GM19324 (cell line): ENCODE data around the gene SMIM28.
"Not testable (repeated sequence)": the region's sequence is repeated elsewhere in the genome, so short reads cannot be mapped to it uniquely, and the experiment has no call there.

Source experiments
- ATAC-seq: cut with Tn5 transposase; IDR thresholded peaks from one replicate; pipeline ENCODE4 v1.9.1; 2021; ENCODE audit warnings: mild to moderate bottlenecking, moderate library complexity; ENCODE audit not compliant: unreplicated experiment, low FRiP score

SMIM28 gene

GRCh38 chr6:138403801-138404665 is 26.3 kb downstream of the SMIM28 start, which contains the start of gene HEBP2:
HEBP2 (plus strand) TSS chr6:138404223; CDS start chr6:138404496, 273 bp downstream.
- peak; percentile 95 for ATAC-seq

- no peak for ATAC-seq
These were observed 27.1 kb downstream of the SMIM28 start for GRCh38 chr6:138404666-138405337.

GRCh38 chr6:138405816-138406413 is 28.2 kb downstream of the SMIM28 start:
- no peak for ATAC-seq

GRCh38 chr6:138406443-138406842 is 28.7 kb downstream of the SMIM28 start:
- no peak for ATAC-seq

- ATAC-seq: no peak
These were observed 32.5 kb downstream of the SMIM28 start for GRCh38 chr6:138410048-138410735.

GRCh38 chr6:138410972-138411880 is 33.5 kb downstream of the SMIM28 start:
- no peak for ATAC-seq

- ATAC-seq: no peak
These were observed 37.4 kb downstream of the SMIM28 start for GRCh38 chr6:138415125-138415524.

- no peak for ATAC-seq
These were observed 38.5 kb downstream of the SMIM28 start for GRCh38 chr6:138416206-138416605.

- no peak for ATAC-seq
These were observed 39.9 kb downstream of the SMIM28 start for GRCh38 chr6:138417493-138418117.

GRCh38 chr6:138418118-138418742 is 40.5 kb downstream of the SMIM28 start:
- ATAC-seq: no peak

- no peak for ATAC-seq
These were observed 42.1 kb downstream of the SMIM28 start for GRCh38 chr6:138419766-138420165.

- no peak for ATAC-seq
These were observed 42.7 kb downstream of the SMIM28 start for GRCh38 chr6:138420356-138420755.

- ATAC-seq: no peak
These were observed 43.4 kb downstream of the SMIM28 start for GRCh38 chr6:138421089-138421488.

GRCh38 chr6:138421608-138422007 is 43.9 kb downstream of the SMIM28 start:
- no peak for ATAC-seq

GRCh38 chr6:138422861-138423260 is 45.2 kb downstream of the SMIM28 start:
- no peak for ATAC-seq

- no peak for ATAC-seq
These were observed 46.5 kb downstream of the SMIM28 start for GRCh38 chr6:138424004-138424904.

GRCh38 chr6:138425256-138425655 is 47.6 kb downstream of the SMIM28 start:
- ATAC-seq: not testable (repeated sequence)
